Stomach (tissue), 9 donors: ENCODE data around the gene CTNNA3. TPM values are rescaled to one million over a fixed set of nuclear protein-coding genes. Genes with fewer than 3 reads are reported as not detected.
A peak's percentile ranks its signal among the peaks of the same experiment; 100 is the strongest.

ENCODE experiments used
- DNase-seq, 2 donors: peaks; one replicate each; pipeline versions ENCODE4 v3.0.0 to v3.0.0-alpha.2; 2013 to 2019
- H3K27ac ChIP-seq, 5 donors: fragments of 200-600 bp in 4 of 5; sonication (generic) in 4 of 5; one replicate each; pipeline ENCODE4 v1.5.1; 2013 to 2019; ENCODE audit warnings: mild to moderate bottlenecking in 1 of 5, moderate library complexity in 1 of 5
- H3K27me3 ChIP-seq, 3 donors: fragments of 200-600 bp; sonication (generic); one replicate each; pipeline ENCODE4 v1.5.1; 2017 to 2019; ENCODE audit warnings: mixed run types in 1 of 3
- H3K36me3 ChIP-seq, 4 donors: fragments of 200-600 bp; sonication (generic); 1 replicate in 3 of 4; 2 replicates in 1 of 4; pipeline ENCODE4 v1.5.1; 2016 to 2019
- H3K4me1 ChIP-seq, 4 donors: fragments of 200-600 bp; sonication (generic); one replicate each; pipeline ENCODE4 v1.5.1; 2016 to 2019
- H3K4me3 ChIP-seq, 4 donors: fragments of 200-600 bp; sonication (generic) in 3 of 4; one replicate each; pipeline ENCODE4 v1.5.1; 2016 to 2019; ENCODE audit warnings: mild to moderate bottlenecking in 1 of 4
- H3K9me3 ChIP-seq, 4 donors: fragments of 200-600 bp; sonication (generic); one replicate each; pipeline ENCODE4 v1.5.1; 2016 to 2019
- CTCF ChIP-seq, 7 experiments: fragments of 450-650 bp in 4 of 7; fragments of 200-600 bp in 3 of 7; sonication (generic) in 3 of 7; IDR thresholded peaks; one replicate each; pipeline ENCODE4 v1.5.1; 2016 to 2019; ENCODE audit warnings: antibody characterized with exemption in 7 of 7, control low read depth in 2 of 7, mild to moderate bottlenecking in 1 of 7
- EP300 ChIP-seq: sonication (generic); formaldehyde crosslinking; IDR thresholded peaks from one replicate; pipeline ENCODE4 v1.6.1; 2017; ENCODE audit warnings: antibody characterized with exemption
- POLR2A ChIP-seq, 4 donors: fragments of 450-650 bp; IDR thresholded peaks; one replicate each; pipeline ENCODE4 v1.6.1; 2016; ENCODE audit warnings: antibody characterized with exemption in 4 of 4, control low read depth in 2 of 4, mild to moderate bottlenecking in 1 of 4, moderate library complexity in 1 of 4
- POLR2AphosphoS5 ChIP-seq, 3 donors: sonication (generic); formaldehyde crosslinking; IDR thresholded peaks; one replicate each; pipeline ENCODE4 v1.6.1; 2016; ENCODE audit warnings: antibody characterized with exemption in 3 of 3
- WGBS, 5 donors: extraction: QIAGEN DNeasy Blood & Tissue Kit in 3 of 5; methylation state at CpG; one replicate each; pipeline versions ENCODE4 v1.1.5 to v1.1.7; 2013 to 2018; 5-methylcytosine and 5-hydroxymethylcytosine counted together
- intact Hi-C: fragments of 100-400 bp; cut with DNase I; formaldehyde crosslinking; loops from one replicate; pipeline ENCODE4 v1.15.1; 2023; ENCODE audit warnings: low total_unique reads
- polyA plus RNA-seq, 3 donors: library from polyadenylated mRNA; stranded (reverse); fragments of 200-250 nt; gene quantifications; one replicate each; pipeline ENCODE4 v1.2.3, GENCODE V29; 2013
- total RNA-seq, 5 donors: library from RNA; depleted of rRNA; stranded (reverse); fragments of >200 nt; gene quantifications; one replicate each; pipeline versions ENCODE4 v1.1.0 to v1.2.3, GENCODE V29; 2014 to 2016
- donor health status: healthy with polysubstance abuse.
- donor health status: Bipolar disorder and iron deficiency.
- donor health status: healthy.

The CTNNA3 gene
- total and polyA plus RNA-seq, 8 donors = 0.14 to 46.1 (median 12.9) TPM; not detected in 2

- H3K9me3 ChIP-seq = no peaks in the 10 kb centered on the region
- DNase-seq = peak in 1 of 2 donors; percentile 15
- WGBS, 5 donors = 84 to 94% (median 91%) methylated on average over 1 of the region's 1 CpG
Measured at GRCh38 chr10:66837990-66838389, 858.0 kb downstream of the CTNNA3 start.

GRCh38 chr10:66837335-66837734 lies 858.7 kb downstream of the CTNNA3 start:
- Histone ChIP-seq H3K27me3 (no peaks in the 10 kb centered on the region), H3K4me3 (no peak overlapping the region), H3K36me3 (no peaks in the 10 kb centered on the region), H3K27ac (no peak overlapping the region), H3K9me3 (no peaks in the 10 kb centered on the region), H3K4me1 (peaks cover 0 to 4% (median 0%) of the 10 kb centered on the region in 4 donors)
- TF ChIP-seq POLR2A (IDR thresholded peaks at IDR 0.05) (no peak), CTCF (IDR thresholded peaks at IDR 0.05) (no peak), POLR2AphosphoS5 (IDR thresholded peaks at IDR 0.05) (no peak), EP300 (no peak)
- peak in 1 of 2 donors; percentile 39 for DNase-seq
- intact Hi-C loops = no loop called here
- WGBS, 5 donors = 20 to 43% (median 27%) methylated on average over 2 of the region's 2 CpGs

More at GRCh38 chr10:66837990-66838389, 858.0 kb downstream of the CTNNA3 start:
- Histone ChIP-seq H3K36me3 (no peaks in the 10 kb centered on the region), H3K27ac (no peak overlapping the region), H3K4me1 (peaks cover 0 to 4% (median 0%) of the 10 kb centered on the region in 4 donors), H3K4me3 (no peak overlapping the region), H3K27me3 (no peaks in the 10 kb centered on the region)
- no peak for TF ChIP-seq CTCF (IDR thresholded peaks at IDR 0.05)
- TF ChIP-seq POLR2A (IDR thresholded peaks at IDR 0.05) = no peak
- no peak for TF ChIP-seq EP300
- no peak for TF ChIP-seq POLR2AphosphoS5 (IDR thresholded peaks at IDR 0.05)
- intact Hi-C loops = no loop called here

GRCh38 chr10:66836771-66837170 lies 859.2 kb downstream of the CTNNA3 start:
- Histone ChIP-seq H3K27ac (no peak overlapping the region), H3K9me3 (no peaks in the 10 kb centered on the region), H3K27me3 (no peaks in the 10 kb centered on the region), H3K36me3 (no peaks in the 10 kb centered on the region), H3K4me3 (no peak overlapping the region), H3K4me1 (peaks cover 0 to 4% (median 0%) of the 10 kb centered on the region in 4 donors)
- DNase-seq = no peak
- intact Hi-C loops = no loop called here
- WGBS, 5 donors = 84 to 95% (median 89%) methylated on average over 2 of the region's 2 CpGs
- no peak for TF ChIP-seq POLR2A (IDR thresholded peaks at IDR 0.05)
- TF ChIP-seq POLR2AphosphoS5 (IDR thresholded peaks at IDR 0.05) = no peak
- no peak for TF ChIP-seq CTCF (IDR thresholded peaks at IDR 0.05)
- no peak for TF ChIP-seq EP300

GRCh38 chr10:66836057-66836456 lies 859.9 kb downstream of the CTNNA3 start:
- Histone ChIP-seq H3K4me3 (no peak overlapping the region), H3K27me3 (no peaks in the 10 kb centered on the region), H3K4me1 (peaks cover 0 to 4% (median 0%) of the 10 kb centered on the region in 4 donors), H3K27ac (no peak overlapping the region), H3K36me3 (no peaks in the 10 kb centered on the region), H3K9me3 (no peaks in the 10 kb centered on the region)
- WGBS, 5 donors = 30 to 63% (median 44%) methylated on average over 1 of the region's 1 CpG
- intact Hi-C loops = no loop called here
- TF ChIP-seq POLR2A (IDR thresholded peaks at IDR 0.05) (no peak), EP300 (no peak), CTCF (IDR thresholded peaks at IDR 0.05) (no peak), POLR2AphosphoS5 (IDR thresholded peaks at IDR 0.05) (no peak)
- peak in 1 of 2 donors; percentile 26 for DNase-seq
